ENCODE results near the gene SIGLEC1. TPM values are rescaled to one million over a fixed set of nuclear protein-coding genes. Genes with fewer than 3 reads are reported as not detected.
A peak's percentile ranks its signal among the peaks of the same experiment; 100 is the strongest.

The SIGLEC1 gene
- total and polyA plus RNA-seq, 2 donors from 2014 or later, result 2.4 to 20.2 TPM

DNA sequence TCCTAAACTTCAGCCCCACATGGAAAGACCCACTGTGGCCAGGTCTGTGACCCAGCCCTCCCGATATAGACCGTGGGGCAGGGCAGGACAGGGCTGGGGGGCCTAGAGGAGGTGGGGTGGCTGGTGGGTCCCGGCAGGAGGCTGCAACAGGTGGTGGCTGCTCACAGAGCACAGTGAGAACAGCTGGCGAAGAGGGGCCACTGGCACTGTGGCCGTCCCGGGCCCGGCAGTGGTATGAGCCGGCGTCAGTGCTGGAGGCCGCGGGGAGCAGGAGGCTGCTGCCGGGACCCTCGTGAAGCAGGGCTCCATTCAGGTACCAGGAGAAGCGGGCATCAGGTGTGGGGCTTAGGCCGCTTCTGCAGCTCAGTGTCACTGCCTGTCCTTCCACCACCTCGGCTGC, 13.4 kb downstream of the SIGLEC1 start:
- no peak for TF ChIP-seq CTCF (IDR thresholded peaks at IDR 0.05; ENCODE audit: borderline replicate concordance, extremely low read depth, insufficient read depth)
- no peak overlapping the region for H3K9ac ChIP-seq (ENCODE audit: low read length in 3 of 3)
- no peak overlapping the region for H3K4me3 ChIP-seq (ENCODE audit: low read length in 3 of 3)
- no peaks in the 10 kb centered on the region for H3K27me3 ChIP-seq (ENCODE audit: control insufficient read depth, insufficient read depth, low read length)
- H3K4me1 ChIP-seq (ENCODE audit: control insufficient read depth in 2 of 3, insufficient read depth in 2 of 3, low read depth in 1 of 3, low read length in 3 of 3), result no peaks in the 10 kb centered on the region
- H3K36me3 ChIP-seq (ENCODE audit: control insufficient read depth in 2 of 3, insufficient read depth in 3 of 3, low read length in 3 of 3), result no peaks in the 10 kb centered on the region
- intact Hi-C loops (cut with DNase I), result no loop called here
- H3K27ac ChIP-seq (ENCODE audit: low read depth in 2 of 2, low read length in 2 of 2), result no peak overlapping the region
- no peak for FAIRE-seq
- DNase-seq, result peak in 1 of 5 donors; percentile 64
- H3K9me3 ChIP-seq (ENCODE audit: control insufficient read depth in 2 of 3, insufficient read depth in 1 of 3, low read length in 3 of 3), result no peaks in the 10 kb centered on the region

- no peak overlapping the region for H3K9ac ChIP-seq (ENCODE audit: low read length in 3 of 3)
- no peak overlapping the region for H3K4me3 ChIP-seq (ENCODE audit: low read length in 3 of 3)
Measured at GRCh38 chr20:3698591-3699001, 13.8 kb downstream of the SIGLEC1 start.

GRCh38 chr20:3697588-3698305, 14.7 kb downstream of the SIGLEC1 start:
- intact Hi-C loops (cut with DNase I), result no loop called here
- Histone ChIP-seq H3K36me3 (ENCODE audit: control insufficient read depth in 2 of 3, insufficient read depth in 3 of 3, low read length in 3 of 3) (no peaks in the 10 kb centered on the region), H3K27me3 (ENCODE audit: control insufficient read depth, insufficient read depth, low read length) (no peaks in the 10 kb centered on the region), H3K27ac (ENCODE audit: low read depth in 2 of 2, low read length in 2 of 2) (no peak overlapping the region), H3K4me3 (ENCODE audit: low read length in 3 of 3) (no peak overlapping the region), H3K9ac (ENCODE audit: low read length in 3 of 3) (no peak overlapping the region), H3K9me3 (ENCODE audit: control insufficient read depth in 2 of 3, insufficient read depth in 1 of 3, low read length in 3 of 3) (no peaks in the 10 kb centered on the region), H3K4me1 (ENCODE audit: control insufficient read depth in 2 of 3, insufficient read depth in 2 of 3, low read depth in 1 of 3, low read length in 3 of 3) (no peaks in the 10 kb centered on the region)
- peak in 2 of 5 donors; percentile 35 to 47 for DNase-seq
- TF ChIP-seq CTCF (IDR thresholded peaks at IDR 0.05; ENCODE audit: borderline replicate concordance, extremely low read depth, insufficient read depth), result no peak
- FAIRE-seq, result no peak

More at GRCh38 chr20:3698591-3699001, 13.8 kb downstream of the SIGLEC1 start:
- FAIRE-seq (no peak), DNase-seq (peak in 2 of 5 donors; percentile 33 to 41)
- no peaks in the 10 kb centered on the region for H3K4me1 ChIP-seq (ENCODE audit: control insufficient read depth in 2 of 3, insufficient read depth in 2 of 3, low read depth in 1 of 3, low read length in 3 of 3)
- intact Hi-C loops (cut with DNase I), result no loop called here
- H3K27ac ChIP-seq (ENCODE audit: low read depth in 2 of 2, low read length in 2 of 2), result no peak overlapping the region
- no peaks in the 10 kb centered on the region for H3K27me3 ChIP-seq (ENCODE audit: control insufficient read depth, insufficient read depth, low read length)
- no peaks in the 10 kb centered on the region for H3K36me3 ChIP-seq (ENCODE audit: control insufficient read depth in 2 of 3, insufficient read depth in 3 of 3, low read length in 3 of 3)
- TF ChIP-seq CTCF (IDR thresholded peaks at IDR 0.05; ENCODE audit: borderline replicate concordance, extremely low read depth, insufficient read depth), result no peak
- no peaks in the 10 kb centered on the region for H3K9me3 ChIP-seq (ENCODE audit: control insufficient read depth in 2 of 3, insufficient read depth in 1 of 3, low read length in 3 of 3)
